HG02884 (cell line): ENCODE measurements around the gene IFIT3.
"Not testable (repeated sequence)": the region's sequence is repeated elsewhere in the genome, so short reads cannot be mapped to it uniquely, and the experiment has no call there.

Experiments used
- ATAC-seq: cut with Tn5 transposase; IDR thresholded peaks from one replicate; pipeline ENCODE4 v1.9.1; 2021; ENCODE audit warnings: mild to moderate bottlenecking, moderate library complexity; ENCODE audit not compliant: unreplicated experiment

Gene IFIT3

GRCh38 chr10:89331487-89332122 lies 3.8 kb downstream of the IFIT3 start:
- not testable (repeated sequence) for ATAC-seq

GRCh38 chr10:89332123-89332633 lies 4.4 kb downstream of the IFIT3 start:
- peak; percentile 47 for ATAC-seq

GRCh38 chr10:89335226-89335625 lies 7.4 kb downstream of the IFIT3 start:
- ATAC-seq = no peak

GRCh38 chr10:89336241-89336640 lies 8.4 kb downstream of the IFIT3 start:
- ATAC-seq = no peak

- no peak for ATAC-seq
Measured at GRCh38 chr10:89337484-89337883, 9.7 kb downstream of the IFIT3 start.

GRCh38 chr10:89338713-89339112 lies 10.9 kb downstream of the IFIT3 start:
- no peak for ATAC-seq

- ATAC-seq = no peak
Measured at GRCh38 chr10:89339875-89340274, 12.1 kb downstream of the IFIT3 start.

GRCh38 chr10:89341649-89342048 lies 13.9 kb downstream of the IFIT3 start:
- no peak for ATAC-seq

GRCh38 chr10:89342206-89342958 lies 14.6 kb downstream of the IFIT3 start:
- no peak for ATAC-seq

GRCh38 chr10:89343089-89343767 lies 15.4 kb downstream of the IFIT3 start:
- no peak for ATAC-seq

GRCh38 chr10:89344156-89344555 lies 16.4 kb downstream of the IFIT3 start:
- ATAC-seq = no peak

GRCh38 chr10:89345367-89346000 lies 17.7 kb downstream of the IFIT3 start:
- ATAC-seq = no peak

- ATAC-seq = no peak
Measured at GRCh38 chr10:89346405-89347254, 18.8 kb downstream of the IFIT3 start.

- ATAC-seq = no peak
Measured at GRCh38 chr10:89347701-89348457, 20.1 kb downstream of the IFIT3 start.

- no peak for ATAC-seq
Measured at GRCh38 chr10:89348481-89348880, 20.7 kb downstream of the IFIT3 start.

GRCh38 chr10:89348975-89349374 lies 21.2 kb downstream of the IFIT3 start:
- ATAC-seq = no peak

- ATAC-seq = peak; percentile 34
Measured at GRCh38 chr10:89350631-89351315, 23.0 kb downstream of the IFIT3 start.

- peak; percentile 86 for ATAC-seq
Measured at GRCh38 chr10:89351412-89351779, 23.6 kb downstream of the IFIT3 start.
